HG02763 (cell line): Measurements from ENCODE around the gene SETD2.

Experiments
- ATAC-seq: cut with Tn5 transposase; IDR thresholded peaks from one replicate; pipeline ENCODE4 v1.9.1; 2021; ENCODE audit warnings: mild to moderate bottlenecking, moderate library complexity; ENCODE audit not compliant: unreplicated experiment

SETD2 gene

DNA sequence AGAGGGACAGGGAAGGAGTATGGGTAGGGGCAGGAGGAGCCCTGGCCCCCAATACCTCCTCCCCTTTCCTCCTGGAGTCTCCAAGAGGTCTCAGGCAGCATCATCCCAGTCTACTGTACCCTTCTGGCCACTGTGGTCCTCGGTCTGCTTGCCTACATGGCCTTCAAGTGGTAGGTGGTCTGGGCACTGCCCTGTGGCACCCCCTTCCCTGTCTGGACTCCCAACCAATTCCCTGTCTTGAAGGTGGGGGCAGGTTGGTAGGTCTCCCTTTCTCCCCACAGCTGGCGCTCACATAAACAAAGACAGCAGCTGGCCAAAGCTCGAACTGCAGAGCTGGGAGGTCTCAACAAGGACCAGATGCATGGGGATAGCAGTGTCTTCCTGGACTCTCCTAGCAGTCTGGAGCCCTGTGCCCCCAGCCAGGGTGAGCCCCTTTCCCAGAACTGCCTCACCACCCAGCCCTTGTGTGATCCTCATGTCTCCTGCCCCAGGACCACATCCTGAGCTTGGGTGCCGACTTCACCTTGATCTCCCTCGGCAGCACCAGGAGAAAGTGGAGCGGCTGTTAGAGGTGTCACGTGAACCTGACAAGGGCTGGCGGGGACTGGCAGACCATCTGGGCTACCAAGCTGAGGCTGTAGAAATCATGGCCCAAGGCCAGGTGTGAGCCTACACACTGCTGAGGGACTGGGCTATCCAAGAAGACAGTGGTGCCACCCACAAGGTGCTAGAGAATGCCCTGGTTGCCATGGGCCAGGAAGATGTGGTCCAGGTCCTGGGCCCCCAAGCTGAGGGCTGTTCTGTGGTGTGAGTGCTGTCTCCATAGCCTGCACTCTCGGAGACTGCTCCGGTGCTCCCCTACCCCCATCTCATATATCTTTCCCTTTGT is 151.3 kb downstream of the SETD2 start:
- ATAC-seq = no peak

DNA sequence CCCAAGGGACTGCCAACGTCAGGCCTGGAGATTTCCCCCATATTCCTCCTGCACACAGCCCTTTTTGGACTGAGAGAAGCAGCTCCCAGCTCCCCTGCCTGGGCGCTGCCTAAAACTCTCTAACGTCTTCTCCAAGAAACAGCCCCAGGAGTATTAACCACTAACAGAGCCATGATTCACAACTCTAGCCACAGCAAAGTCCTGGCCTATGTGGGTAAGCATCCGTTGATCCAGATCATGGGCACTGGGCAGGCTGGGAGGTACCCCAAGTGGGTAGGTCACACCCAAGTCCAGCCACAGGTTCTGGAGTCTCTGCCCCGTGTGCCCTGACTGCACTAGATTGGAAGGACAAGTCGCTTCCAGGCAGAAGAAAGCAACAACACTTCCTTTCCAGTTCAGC is 152.5 kb downstream of the SETD2 start:
- ATAC-seq = no peak

DNA sequence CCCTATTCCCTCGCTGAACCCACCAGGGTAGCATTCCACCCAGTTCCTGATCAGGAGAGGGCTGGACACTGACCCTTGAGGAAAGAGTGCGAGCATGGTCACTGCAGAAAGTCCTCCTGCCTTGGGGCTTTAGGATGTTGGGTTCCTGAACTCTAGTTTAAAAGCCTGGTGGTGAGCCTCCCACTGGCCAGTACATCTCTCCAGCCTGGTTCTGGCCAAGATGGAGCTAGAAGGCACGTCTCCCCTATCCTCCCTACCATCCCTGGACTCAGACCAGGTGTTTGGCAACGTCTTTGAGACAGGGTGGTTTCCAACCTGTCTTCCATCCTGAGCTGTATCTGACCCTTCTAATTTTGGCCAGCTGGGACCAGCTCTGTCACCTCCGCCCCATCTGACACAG is 153.0 kb downstream of the SETD2 start:
- no peak for ATAC-seq

DNA sequence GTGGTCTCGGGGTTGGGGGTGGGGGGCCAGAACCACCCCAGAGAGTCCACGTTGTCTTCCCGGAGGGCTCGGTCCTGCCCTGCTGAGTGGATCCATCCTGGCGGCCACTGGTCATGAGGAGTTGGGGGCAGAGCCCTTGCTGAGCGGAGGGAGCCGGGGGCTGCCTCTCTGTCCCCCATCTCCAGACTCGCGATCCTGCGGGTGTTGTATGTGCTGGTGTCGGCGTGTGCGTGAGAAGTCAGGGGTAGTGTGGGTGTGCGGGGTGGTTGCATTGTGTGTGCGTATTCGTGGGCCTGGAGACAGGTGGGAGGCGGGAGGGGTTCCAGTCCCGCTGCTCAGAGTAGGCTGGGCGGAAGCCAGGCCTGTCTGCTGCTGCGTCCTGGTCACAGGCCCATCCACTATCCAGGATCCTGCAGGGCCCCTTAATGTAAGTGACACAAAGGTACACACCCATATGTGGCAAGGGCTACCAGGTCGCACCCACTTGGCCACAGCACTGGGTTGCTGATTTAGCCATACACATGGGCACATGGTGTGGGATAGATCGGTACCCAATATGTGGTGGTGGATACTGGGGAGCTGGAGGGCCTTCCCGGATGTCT is 153.7 kb downstream of the SETD2 start:
- ATAC-seq = no peak

DNA sequence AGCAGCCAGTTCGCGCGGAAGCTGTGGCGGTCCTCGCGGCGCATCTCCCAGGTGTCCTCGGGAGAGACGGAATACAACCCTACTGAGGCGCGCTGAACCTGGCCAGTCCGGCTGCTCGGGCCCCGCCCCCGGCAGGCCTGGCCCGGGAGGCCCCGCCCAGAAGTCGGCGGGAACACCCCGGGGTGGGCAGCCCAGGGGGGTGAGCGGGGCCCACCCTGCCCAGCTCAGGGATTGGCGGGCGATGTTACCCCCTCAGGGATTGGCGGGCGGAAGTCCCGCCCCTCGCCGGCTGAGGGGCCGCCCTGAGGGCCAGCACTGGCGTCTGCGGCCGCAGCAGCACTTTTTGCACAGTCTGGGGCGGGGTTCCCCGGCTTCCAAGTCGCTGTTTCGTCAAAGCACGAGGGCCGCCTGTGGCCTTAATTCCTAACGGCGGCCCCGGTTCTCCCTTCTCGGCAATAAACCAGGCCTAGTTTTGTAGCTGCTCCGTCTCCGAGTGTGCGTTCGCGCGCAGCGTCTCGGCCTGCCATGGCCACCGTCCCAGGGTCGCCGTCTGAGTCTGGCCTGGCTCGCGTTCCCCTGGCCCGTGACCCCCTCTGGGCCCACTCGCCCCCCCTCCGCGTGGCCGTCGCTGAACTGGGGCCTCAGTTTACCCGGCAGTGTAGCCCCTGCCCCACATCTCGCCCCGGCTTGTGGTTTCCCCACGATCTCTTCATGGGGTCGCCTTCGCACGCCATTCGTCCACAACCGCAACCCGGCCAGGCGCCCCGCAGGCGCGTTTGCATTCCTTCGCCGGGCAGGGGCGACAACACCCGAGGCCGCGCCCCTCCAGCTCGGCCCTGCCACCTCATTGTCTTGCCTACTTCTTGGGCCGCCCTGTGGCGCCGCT is 154.4 kb downstream of the SETD2 start:
- ATAC-seq = peak; percentile 82

DNA sequence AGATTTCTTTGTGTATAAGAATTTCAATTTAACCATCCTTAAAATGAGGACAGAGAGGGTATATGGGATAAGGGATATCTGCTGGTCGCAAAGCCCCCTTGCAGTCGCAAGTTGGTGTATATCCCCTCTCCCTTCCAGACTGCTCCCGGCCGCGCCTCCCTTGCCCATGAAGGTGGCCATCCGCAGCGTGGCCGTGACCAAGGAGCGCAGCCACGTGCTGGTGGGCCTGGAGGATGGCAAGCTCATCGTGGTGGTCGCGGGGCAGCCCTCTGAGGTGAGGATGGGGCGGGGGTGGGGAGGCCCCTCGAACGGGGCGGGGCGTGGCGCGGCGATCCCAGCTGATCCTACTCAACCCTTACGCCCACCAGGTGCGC is 155.1 kb downstream of the SETD2 start:
- ATAC-seq = no peak

DNA sequence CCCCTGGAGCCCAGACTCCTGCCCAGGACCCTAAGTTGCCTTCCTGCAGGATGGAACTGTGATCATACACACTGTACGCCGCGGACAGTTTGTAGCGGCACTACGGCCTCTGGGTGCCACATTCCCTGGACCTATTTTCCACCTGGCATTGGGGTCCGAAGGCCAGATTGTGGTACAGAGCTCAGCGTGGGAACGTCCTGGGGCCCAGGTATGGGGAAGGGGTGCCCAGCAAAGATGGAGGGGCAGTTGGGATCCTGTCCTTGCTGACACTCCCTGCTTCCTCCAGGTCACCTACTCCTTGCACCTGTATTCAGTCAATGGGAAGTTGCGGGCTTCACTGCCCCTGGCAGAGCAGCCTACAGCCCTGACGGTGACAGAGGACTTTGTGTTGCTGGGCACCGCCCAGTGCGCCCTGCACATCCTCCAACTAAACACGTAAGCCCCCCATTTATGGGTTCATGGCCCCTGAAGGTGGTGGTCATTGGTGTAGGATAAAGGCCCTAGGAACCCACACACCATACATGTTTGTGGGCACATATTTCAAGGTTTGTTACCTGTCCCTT is 155.6 kb downstream of the SETD2 start:
- no peak for ATAC-seq

- no peak for ATAC-seq
Observed at GRCh38 chr3:47007482-47008233, 156.3 kb downstream of the SETD2 start.

DNA sequence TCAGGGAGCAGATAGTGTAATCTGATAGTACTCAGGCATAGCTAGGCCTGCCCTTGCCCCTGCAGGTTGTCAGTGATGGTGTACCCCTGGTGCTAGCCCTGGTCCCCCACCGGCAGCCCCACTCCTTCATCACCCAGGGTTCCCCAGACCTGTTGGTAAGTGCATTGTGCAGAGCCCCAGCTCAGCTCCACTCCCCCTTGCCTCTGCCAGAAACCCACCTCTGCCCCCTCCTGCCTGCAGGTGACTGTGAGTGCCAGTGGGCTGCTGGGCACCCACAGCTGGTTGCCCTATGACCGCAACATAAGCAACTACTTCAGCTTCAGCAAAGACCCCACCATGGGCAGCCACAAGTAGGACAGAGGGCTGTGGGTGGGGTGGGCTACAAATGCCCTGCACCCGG is 156.9 kb downstream of the SETD2 start:
- no peak for ATAC-seq

- ATAC-seq = no peak
Observed at GRCh38 chr3:47006145-47006651, 157.7 kb downstream of the SETD2 start.

- no peak for ATAC-seq
Observed at GRCh38 chr3:47005212-47006144, 158.4 kb downstream of the SETD2 start.

GRCh38 chr3:47004369-47005211 is 159.3 kb downstream of the SETD2 start:
- no peak for ATAC-seq

GRCh38 chr3:47003461-47004368 is 160.2 kb downstream of the SETD2 start:
- no peak for ATAC-seq

DNA sequence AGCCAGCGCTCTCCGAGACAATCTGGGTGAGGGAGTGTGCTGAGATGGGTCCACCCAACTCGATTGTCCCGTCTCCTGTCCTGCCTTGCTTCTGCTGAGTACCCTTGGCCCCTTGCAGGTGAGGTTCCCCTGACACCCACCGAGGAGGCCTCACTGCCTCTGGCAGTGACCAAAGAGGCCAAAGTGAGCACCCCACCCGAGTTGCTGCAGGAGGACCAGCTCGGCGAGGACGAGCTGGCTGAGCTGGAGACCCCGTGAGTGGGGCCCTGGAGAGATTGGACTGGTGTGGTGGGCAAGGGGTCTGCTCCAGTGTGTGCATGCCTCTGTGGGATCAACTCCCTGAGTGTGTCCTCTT is 160.9 kb downstream of the SETD2 start:
- ATAC-seq = no peak

DNA sequence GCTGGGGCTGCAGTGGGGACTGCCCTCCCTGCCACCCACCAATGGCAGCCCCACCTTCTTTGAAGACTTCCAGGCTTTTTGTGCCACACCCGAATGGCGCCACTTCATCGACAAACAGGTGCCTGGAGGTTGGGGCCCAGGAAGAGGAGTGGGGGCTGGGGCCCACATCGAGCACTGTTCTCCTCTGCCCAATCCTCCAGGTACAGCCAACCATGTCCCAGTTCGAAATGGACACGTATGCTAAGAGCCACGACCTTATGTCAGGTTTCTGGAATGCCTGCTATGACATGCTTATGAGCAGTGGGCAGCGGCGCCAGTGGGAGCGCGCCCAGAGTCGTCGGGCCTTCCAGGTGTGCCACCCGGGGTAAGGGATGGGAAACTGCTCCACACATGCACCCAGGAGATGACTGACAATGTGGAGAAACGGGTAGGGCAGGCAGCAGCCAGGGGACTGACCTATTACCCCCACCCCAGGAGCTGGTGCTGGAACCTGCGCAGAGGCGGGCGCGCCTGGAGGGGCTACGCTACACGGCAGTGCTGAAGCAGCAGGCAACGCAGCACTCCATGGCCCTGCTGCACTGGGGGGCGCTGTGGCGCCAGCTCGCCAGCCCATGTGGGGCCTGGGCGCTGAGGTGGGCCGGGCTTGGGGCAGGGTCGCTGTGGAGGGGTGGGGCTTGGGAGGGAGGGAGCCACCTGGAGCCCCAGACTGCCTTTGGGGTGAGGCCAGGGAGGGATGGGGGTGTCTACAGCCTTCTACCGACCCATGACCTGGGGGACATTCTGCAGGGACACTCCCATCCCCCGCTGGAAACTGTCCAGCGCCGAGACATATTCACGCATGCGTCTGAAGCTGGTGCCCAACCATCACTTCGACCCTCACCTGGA is 161.5 kb downstream of the SETD2 start:
- ATAC-seq = no peak

GRCh38 chr3:47001731-47002170 is 162.2 kb downstream of the SETD2 start:
- no peak for ATAC-seq
